Fibroblast of skin of left quadriceps (primary cell): Measurements from ENCODE around the gene CD3E.
A peak's percentile ranks its signal among the peaks of the same experiment; 100 is the strongest.

ENCODE experiments used
- DNase-seq, 2 experiments: peaks; one replicate each; pipeline ENCODE4 v3.0.0-alpha.2; 2013; ENCODE audit warnings: low read depth in 2 of 2

Gene CD3E

DNA sequence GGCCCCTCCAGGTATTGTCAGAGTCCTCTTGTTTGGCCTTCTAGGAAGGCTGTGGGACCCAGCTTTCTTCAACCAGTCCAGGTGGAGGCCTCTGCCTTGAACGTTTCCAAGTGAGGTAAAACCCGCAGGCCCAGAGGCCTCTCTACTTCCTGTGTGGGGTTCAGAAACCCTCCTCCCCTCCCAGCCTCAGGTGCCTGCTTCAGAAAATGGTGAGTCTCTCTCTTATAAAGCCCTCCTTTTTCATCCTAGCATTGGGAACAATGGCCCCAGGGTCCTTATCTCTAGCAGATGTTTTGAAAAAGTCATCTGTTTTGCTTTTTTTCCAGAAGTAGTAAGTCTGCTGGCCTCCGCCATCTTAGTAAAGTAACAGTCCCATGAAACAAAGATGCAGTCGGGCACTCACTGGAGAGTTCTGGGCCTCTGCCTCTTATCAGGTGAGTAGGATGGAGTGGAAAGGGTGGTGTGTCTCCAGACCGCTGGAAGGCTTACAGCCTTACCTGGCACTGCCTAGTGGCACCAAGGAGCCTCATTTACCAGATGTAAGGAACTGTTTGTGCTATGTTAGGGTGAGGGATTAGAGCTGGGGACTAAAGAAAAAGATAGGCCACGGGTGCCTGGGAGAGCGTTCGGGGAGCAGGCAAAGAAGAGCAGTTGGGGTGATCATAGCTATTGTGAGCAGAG lies at the start of gene CD3E:
CD3E (plus strand) TSS at position 163 of the 681 bp plus-strand sequence; CDS start at position 386, 223 bp downstream.
- no peak for DNase-seq

DNA sequence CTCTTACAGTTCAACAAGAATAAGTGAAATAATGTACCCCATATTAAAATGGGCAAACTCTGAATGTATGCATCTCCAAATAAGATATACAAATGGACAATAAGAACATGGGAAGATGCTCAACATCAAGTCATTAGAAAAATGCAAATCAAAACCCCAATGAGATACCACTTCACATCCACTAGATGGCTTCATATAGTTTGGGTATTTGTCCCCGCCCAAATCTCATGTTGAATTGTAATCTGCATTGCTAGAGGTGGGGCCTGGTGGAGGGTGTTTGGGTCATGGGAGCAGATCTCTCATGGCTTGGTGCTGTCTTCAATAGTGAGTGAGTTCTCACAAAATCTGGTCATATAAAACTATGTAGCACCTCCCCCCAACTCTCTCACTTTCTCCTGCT lies 46.1 kb upstream of the CD3E start:
- DNase-seq, result no peak

DNA sequence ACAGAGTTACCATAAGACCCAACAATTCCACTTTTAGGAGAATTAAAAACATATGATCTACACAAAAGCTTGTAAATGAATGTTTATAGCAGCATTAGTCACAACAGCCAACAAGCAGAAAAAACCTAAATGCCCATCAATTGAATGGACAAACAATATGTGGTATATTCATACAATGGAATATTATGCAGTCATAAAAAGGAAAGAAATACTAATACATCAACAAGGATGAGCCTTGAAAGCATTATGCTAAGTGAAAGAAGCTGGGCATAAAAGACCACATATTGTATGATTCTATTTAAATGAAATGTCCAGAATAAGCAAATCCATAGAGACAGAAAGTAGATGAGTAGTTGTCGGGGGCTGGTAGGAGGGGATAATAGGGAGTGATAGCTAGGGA lies 45.4 kb upstream of the CD3E start:
- DNase-seq, result no peak

DNA sequence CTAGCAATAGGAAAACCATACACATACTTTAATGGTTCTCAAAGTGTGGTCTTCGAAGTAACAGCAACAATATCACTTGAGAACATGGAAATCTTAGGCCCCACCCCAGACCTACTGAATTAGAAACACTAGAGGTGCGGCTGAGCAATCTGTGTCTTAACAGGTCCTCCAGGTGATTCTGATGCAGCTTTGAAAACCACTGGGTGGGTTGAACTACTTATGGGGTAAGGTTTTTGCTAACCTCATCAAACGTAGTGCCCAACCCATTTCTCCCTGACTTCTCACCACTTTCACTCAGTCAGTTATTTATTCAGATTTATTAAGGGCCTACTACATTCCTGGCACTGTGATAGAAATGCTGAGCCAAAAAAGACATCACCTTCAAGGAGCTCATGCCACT lies 44.2 kb upstream of the CD3E start:
- DNase-seq, result no peak

DNA sequence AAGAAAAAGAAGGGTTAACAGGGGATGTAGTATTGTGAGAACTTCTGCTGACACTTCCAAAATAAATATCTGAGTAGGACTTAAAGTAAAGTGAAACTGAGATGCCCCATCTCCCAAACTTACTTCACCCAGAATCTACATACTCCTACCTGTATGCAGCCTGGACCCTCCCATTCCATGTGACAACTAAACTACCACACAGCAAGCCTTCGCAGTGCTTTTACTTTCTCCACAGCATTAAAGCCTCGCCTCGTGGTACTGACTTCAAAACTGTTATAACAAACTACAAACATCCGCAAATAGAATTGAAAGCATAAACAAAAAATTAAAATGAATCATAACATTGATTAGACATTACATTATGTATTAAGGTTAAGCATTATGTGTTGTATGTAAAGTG lies 41.4 kb upstream of the CD3E start:
- no peak for DNase-seq

GRCh38 chr11:118263695-118264568 lies 40.6 kb upstream of the CD3E start, which contains the start of gene MPZL2:
Gene MPZL2, minus strand, starts transcription at chr11:118264297. Its CDS starts 144 bp downstream, at chr11:118264153.
- DNase-seq, result no peak

DNA sequence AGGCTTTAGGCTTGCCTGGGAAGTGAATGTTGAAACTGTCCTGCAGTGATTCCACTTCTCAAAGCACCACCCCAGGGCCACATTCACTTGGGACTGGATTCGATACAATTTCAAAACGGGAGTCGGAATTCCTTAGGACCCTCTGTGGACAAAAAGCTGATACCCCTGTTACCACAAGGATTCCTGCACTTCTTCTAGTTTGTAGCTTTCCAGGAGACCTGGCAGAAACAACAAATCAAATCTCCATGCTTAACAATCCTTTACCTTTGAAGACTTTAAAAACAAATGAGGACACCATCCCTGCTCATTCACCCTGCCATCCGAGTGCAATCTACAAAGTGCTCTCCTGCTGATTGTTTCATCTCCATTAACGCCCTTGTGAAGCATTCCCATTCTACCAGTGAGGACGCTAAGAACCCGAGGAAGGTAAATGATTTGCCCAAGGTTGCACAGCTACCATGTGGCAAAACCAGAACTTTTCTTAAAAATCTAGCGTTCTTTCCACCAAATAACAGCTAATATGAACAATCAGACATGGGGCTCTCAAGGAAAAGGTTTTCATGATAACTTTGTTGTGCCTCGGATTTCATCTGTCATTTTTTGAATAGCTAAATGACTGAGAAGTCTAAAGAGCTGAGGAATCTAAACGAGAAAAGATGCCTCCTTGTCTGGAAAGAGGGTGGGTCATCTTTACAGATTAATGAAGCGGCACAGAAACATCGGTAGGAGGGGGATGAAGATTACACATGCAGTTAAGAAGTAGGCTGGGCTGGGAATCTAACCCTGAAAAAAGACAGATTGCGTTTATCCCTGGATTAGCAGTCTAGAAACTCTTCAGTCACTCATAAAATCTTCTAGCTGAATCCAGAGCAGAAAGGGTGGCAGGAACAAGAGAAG lies 39.7 kb upstream of the CD3E start:
- DNase-seq, result no peak

DNA sequence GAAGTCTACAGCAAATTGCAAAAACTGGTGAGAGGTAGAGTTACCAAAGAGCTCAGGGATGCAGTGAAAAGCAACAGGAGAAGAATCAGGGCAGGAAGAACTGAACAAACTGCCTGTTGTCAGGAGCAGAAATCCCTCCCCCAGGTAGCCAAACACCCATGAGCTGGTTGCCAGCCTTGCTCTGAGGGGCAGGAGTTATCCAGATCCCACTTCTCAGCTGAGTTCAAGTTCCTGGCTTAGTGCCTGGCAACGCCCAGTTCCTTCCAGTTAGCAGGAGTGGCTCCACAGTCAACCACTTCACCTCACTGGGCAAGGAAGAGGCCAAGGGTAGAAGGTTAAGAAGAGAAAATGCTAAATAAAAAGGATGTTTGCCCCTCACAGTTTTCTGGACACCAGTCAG lies 38.6 kb upstream of the CD3E start:
- DNase-seq, result no peak

DNA sequence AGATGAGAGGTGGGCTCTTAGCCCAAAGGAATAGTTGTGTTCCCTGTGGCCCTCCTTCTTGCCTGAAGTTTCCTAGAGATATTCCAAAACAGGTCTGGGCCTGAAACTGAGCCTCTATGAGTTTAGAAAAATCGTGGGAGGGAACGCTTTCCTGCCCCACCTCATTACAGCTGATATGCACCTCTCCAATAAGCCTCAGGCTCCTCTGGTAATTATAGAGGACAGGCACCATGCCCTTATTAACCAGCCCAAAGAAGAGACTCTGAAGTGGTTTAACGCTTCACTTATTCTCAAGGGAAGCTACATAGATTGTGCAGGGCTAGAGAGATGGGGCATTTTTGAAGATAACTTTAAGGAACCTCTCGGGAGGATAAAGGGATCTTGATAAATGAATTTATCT lies 37.0 kb upstream of the CD3E start:
- DNase-seq, result no peak

DNA sequence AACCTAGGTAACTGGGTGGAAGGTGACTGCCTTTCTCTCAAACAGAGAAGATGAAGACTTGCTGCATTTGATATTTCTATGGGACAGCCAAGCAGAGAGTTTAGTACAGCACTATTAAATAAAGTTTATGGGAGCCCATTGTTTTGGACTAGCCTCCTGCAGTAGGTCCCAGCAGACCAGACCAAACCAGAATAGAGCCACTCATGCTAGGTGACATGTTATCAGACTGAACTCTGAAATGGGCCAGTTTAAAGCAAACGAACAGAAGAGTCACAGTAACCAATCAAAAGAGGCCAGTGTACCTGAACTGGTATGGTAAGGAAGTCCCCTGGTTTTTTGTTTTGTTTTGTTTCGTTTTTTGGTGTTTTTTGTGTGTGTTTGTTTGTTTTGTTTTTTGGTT lies 32.5 kb upstream of the CD3E start:
- DNase-seq, result no peak

- no peak for DNase-seq
Observed at GRCh38 chr11:118274186-118274585, 30.3 kb upstream of the CD3E start.

DNA sequence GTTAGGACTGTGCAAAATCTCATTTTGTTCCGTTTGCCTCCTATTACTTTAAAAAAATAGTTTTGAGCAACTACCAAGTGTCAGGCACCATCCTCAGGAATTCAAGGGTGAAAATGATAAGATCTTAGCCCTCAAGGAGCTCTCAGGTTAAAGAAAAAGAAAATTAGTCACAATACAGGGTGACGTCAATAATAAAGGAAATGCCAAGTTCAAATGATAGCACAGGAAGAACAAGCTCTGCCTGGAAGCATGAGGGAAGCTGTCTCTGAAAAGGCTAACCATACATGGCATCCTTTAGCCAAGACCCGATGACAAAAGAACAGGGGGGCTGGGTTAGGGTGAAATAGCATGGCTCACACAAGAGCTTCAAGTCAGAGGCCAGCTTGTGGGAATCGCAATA lies 29.4 kb upstream of the CD3E start:
- DNase-seq, result no peak

DNA sequence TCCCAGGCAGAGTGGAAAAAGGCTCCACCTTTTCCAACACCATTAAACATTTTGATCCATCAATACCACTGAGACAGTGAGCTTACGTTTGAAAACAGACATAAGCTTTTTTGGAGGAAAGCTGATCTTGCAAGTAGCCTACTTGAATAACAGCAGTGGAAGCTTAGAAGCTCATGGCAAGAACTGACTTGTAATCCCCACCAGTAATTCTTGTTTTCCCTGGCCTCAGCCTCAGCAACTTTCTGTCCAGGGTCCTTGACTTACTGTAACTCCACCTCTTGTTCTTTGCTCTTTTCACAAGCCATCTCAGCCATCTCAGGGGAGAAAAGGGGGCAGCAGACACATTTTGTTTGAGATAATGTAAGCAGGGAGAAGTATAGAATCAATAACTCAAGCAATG lies 28.1 kb upstream of the CD3E start:
- DNase-seq, result no peak

GRCh38 chr11:118277312-118277711 lies 27.2 kb upstream of the CD3E start:
- DNase-seq, result no peak

- DNase-seq, result no peak
Observed at GRCh38 chr11:118281284-118281683, 23.2 kb upstream of the CD3E start.

DNA sequence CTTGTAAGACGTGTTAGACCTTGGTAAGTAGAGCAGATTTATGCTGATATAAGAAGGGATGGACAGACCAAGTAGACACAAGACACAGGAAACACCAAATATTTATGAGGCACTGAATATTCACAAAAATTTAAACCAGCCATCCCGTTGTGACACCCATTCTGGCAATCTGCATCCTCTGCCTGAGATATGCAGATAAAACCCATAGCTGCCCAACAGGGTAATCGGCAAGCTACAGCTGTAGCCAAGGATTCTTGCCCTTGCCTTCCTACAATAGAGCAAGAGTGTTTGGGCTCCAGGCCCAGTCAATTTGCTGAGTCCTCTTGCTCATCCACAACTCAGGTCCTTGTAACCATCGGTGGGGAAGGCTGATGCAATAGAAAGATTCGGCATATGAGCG lies 21.9 kb upstream of the CD3E start:
- no peak for DNase-seq

DNA sequence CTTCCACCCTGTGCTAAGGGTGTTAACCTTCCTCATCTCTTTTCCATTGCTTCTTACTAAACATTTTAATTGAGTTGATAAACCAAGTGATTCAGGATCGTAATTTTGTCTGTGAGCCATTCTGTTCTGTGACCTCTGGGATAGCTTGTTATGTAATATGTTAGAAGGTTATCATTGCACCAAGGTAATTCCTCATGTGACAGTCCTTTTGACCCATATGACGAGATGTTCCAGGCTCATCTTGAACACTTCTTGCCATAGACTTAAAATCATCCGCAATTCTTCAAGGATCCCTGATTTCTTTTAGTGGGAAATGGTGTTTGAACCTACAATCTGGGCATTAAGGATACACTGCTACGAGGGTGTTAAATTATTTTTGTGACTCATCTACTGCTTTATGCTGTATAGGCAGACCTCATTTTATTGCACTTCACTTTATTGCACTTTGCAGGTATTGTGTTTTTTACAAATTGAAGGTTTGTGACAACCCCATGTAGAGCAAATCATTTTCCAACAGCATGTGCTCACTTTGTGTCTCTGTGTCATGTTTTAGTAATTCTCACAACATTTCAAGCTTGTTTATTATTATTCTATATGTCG lies 21.4 kb upstream of the CD3E start:
- DNase-seq, result no peak

DNA sequence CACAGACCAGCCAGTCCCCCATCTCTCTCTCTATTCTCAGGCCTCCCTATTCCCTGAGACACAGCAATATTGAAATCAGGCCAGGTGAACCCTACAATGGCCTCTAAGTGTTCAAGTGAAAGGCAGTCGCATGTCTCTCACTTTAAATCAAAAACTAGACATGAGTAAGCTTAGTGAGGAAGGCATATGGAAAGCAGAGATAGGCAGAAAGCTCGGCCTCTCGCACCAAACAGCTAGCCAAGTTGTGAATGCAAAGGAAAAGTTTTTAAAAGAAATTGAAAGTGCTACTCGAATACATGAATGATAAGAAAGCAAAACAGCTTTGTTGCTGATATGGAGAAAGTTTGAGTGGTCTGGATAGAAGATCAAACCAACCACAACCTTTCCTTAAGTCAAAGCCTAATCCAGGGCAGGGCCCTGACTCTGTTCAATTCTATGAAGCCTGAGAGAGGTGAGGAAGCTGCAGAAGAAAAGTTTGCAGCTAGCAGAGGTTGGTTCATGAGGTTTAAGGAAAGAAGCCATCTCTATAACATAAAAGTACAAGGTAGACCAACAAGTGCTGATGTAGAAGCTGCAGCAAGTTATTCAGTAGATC lies 20.7 kb upstream of the CD3E start:
- DNase-seq, result no peak

GRCh38 chr11:118286545-118286944 lies 18.0 kb upstream of the CD3E start:
- no peak for DNase-seq

DNA sequence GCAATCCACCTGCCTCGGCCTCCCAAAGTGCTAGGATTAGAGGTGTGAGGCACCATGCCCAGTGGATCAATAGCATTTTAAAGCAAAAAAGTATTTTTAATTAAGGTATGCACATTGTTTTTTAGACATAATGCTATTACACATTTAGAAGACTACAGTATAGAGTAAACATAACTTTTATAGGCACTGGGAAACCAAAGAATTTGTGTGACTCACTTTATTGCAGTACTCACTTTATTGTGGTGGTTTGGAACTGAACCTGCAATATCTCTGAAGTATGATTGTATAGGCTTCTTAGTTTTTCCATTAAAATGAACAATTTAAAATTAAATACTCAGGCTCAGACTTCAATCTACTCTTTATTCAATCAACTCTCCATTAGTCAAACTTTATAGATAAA lies 17.5 kb upstream of the CD3E start:
- peak; percentile 7 to 13 for DNase-seq

DNA sequence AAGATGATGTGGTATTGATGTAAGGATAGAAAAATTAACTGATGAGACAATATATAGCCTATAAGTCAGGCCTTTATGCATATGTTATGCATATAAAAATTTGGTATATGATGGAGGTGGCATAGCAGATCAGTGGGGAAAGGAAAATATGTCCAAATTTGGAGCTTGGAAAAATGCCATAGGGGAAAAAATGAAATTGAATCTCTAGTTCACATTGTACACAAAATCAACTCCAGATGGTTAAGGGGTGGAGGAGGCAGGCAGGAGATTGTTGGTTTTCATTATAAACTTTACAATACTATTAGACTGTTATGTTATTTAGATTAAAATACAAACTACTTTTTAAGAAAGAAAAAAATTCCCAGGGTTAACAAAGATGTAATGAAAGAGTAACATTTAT lies 15.1 kb upstream of the CD3E start:
- peak; percentile 9 to 11 for DNase-seq
